Lower leg skin (tissue), 3 donors: Measurements from ENCODE around the gene ZFTA.

Experiments
- POLR2A ChIP-seq, 2 donors: fragments of 450-650 bp; IDR thresholded peaks; one replicate each; pipeline ENCODE4 v1.6.1; 2016 to 2017; ENCODE audit warnings: antibody characterized with exemption in 2 of 2, mild to moderate bottlenecking in 1 of 2, moderate library complexity in 1 of 2
- TF ChIP-seq, protein P1 (sequence below), 3 donors: fragments of 450-650 bp; IDR thresholded peaks; one replicate each; pipeline ENCODE4 v1.5.1; 2016; ENCODE audit warnings: antibody characterized with exemption in 3 of 3, mild to moderate bottlenecking in 3 of 3, moderate library complexity in 2 of 3

GRCh38 chr11:63770763-63771162 lies 2.2 kb upstream of the ZFTA start:
- TF ChIP-seq, protein P1, sequence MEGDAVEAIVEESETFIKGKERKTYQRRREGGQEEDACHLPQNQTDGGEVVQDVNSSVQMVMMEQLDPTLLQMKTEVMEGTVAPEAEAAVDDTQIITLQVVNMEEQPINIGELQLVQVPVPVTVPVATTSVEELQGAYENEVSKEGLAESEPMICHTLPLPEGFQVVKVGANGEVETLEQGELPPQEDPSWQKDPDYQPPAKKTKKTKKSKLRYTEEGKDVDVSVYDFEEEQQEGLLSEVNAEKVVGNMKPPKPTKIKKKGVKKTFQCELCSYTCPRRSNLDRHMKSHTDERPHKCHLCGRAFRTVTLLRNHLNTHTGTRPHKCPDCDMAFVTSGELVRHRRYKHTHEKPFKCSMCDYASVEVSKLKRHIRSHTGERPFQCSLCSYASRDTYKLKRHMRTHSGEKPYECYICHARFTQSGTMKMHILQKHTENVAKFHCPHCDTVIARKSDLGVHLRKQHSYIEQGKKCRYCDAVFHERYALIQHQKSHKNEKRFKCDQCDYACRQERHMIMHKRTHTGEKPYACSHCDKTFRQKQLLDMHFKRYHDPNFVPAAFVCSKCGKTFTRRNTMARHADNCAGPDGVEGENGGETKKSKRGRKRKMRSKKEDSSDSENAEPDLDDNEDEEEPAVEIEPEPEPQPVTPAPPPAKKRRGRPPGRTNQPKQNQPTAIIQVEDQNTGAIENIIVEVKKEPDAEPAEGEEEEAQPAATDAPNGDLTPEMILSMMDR (IDR thresholded peaks at IDR 0.05): no peak
- no peak for TF ChIP-seq POLR2A (IDR thresholded peaks at IDR 0.05)
